MCF 10A (cell line): ENCODE data around the gene MGAT2. TPM values are rescaled to one million over a fixed set of nuclear protein-coding genes. Genes with fewer than 3 reads are reported as not detected.

Source experiments
- BruUV-seq: library from RNA; stranded (reverse); fragments of 400-500 nt; replicated peaks from 2 replicates; lab custom pipeline; 2021; lab: Mats Ljungman, UMichigan
- CTCF ChIA-PET: fragments of 300-600 bp; sonication (Branson Sonifier 250); formaldehyde crosslinking; extraction: SDS; loops from one replicate; lab custom pipeline; 2021; ENCODE audit warnings: antibody characterized with exemption, inconsistent platforms; lab: Yijun Ruan, JAX
- POLR2A ChIA-PET: fragments of 300-600, 350-650 bp; sonication (Branson Sonifier 250); formaldehyde crosslinking; extraction: SDS; loops from one replicate; lab custom pipeline; 2020; ENCODE audit warnings: antibody characterized with exemption, inconsistent platforms; lab: Yijun Ruan, JAX
- DNase-seq: peaks from one replicate; pipeline ENCODE4 v3.0.0-alpha.2; 2018; ENCODE audit not compliant: unreplicated experiment
- H3K27ac Mint-ChIP-seq: one replicate; pipeline ENCODE4 v1.8.0; 2022; ENCODE audit warnings: mild to moderate bottlenecking, low read depth, mixed read lengths; ENCODE audit not compliant: unreplicated experiment
- H3K27me3 Mint-ChIP-seq: one replicate; pipeline ENCODE4 v1.8.0; 2022; ENCODE audit warnings: mixed read lengths; ENCODE audit not compliant: insufficient read depth, unreplicated experiment
- H3K36me3 Mint-ChIP-seq: one replicate; pipeline ENCODE4 v1.8.0; 2022; ENCODE audit warnings: mild to moderate bottlenecking, moderate library complexity, mixed read lengths; ENCODE audit not compliant: insufficient read depth, unreplicated experiment
- H3K4me1 Mint-ChIP-seq: one replicate; pipeline ENCODE4 v1.8.0; 2022; ENCODE audit warnings: mixed read lengths; ENCODE audit not compliant: insufficient read depth, unreplicated experiment
- H3K4me3 Mint-ChIP-seq: one replicate; pipeline ENCODE4 v1.8.0; 2022; ENCODE audit warnings: mild to moderate bottlenecking, moderate library complexity, mixed read lengths; ENCODE audit not compliant: unreplicated experiment
- H3K9me3 Mint-ChIP-seq: one replicate; pipeline ENCODE4 v1.8.0; 2022; ENCODE audit warnings: mixed read lengths; ENCODE audit not compliant: unreplicated experiment
- CTCF ChIP-seq: fragments of 200-600 bp; IDR thresholded peaks from one replicate; pipeline ENCODE4 v1.8.0; 2022; ENCODE audit warnings: antibody characterized with exemption, mild to moderate bottlenecking; ENCODE audit not compliant: unreplicated experiment
- intact Hi-C: fragments of 100-400 bp; cut with micrococcal nuclease; formaldehyde crosslinking; loops from 2 replicates; pipeline ENCODE4 v1.14.1; 2022
- total RNA-seq: library from RNA; stranded (reverse); gene quantifications from 2 replicates; pipeline ENCODE4 v1.2.3, GENCODE V29; 2022

MGAT2 gene
- total RNA-seq, 1 experiment from 2014 or later = 43.8 TPM

GRCh38 chr14:49621114-49621881 is 699 bp downstream of the MGAT2 start:
- peak overlapping the region; percentile 99 for H3K4me3 Mint-ChIP-seq
- CTCF ChIA-PET = interaction anchor here (0.5 to 2.3 kb wide), 9 partner anchors 10 to 246 kb away, joined by 3 to 13 read pairs (median 4); partner anchors contain the start of genes LRR1 and RPS29
- peak; percentile 46 for DNase-seq
- TF ChIP-seq CTCF = no peak
- peaks cover 72% of the 10 kb centered on the region for H3K36me3 Mint-ChIP-seq
- H3K27ac Mint-ChIP-seq = peak overlapping the region; percentile 99
- BruUV-seq = no TSS peak
- no peaks in the 10 kb centered on the region for H3K9me3 Mint-ChIP-seq
- POLR2A ChIA-PET = interaction anchor here (0.5 to 8.1 kb wide), 20 partner anchors 9 to 1030 kb away, joined by 3 to 280 read pairs (median 4); partner anchors contain the start of genes CDKL1, DNAAF2, KLHDC1 and KLHDC2
- intact Hi-C loops = loop anchor here (5.0 kb wide), 1 partner anchor 159 kb away; no protein-coding TSS in a partner anchor
- H3K4me1 Mint-ChIP-seq = peaks cover 28% of the 10 kb centered on the region
- no peaks in the 10 kb centered on the region for H3K27me3 Mint-ChIP-seq

- CTCF ChIA-PET = interaction anchor here (0.6 to 2.3 kb wide), 6 partner anchors 10 to 938 kb away, joined by 3 to 10 read pairs (median 4); partner anchors contain the start of genes ATL1 and LRR1
- no peak for TF ChIP-seq CTCF
- intact Hi-C loops = loop anchor here (5.0 kb wide), 1 partner anchor 160 kb away; no protein-coding TSS in a partner anchor
- DNase-seq = no peak
- no peaks in the 10 kb centered on the region for H3K9me3 Mint-ChIP-seq
- H3K4me1 Mint-ChIP-seq = peaks cover 27% of the 10 kb centered on the region
- H3K27ac Mint-ChIP-seq = peak overlapping the region; percentile 99
- POLR2A ChIA-PET = interaction anchor here (0.9 to 8.1 kb wide), 9 partner anchors 11 to 150 kb away, joined by 3 to 280 read pairs (median 7); partner anchors contain the start of genes DNAAF2, KLHDC2, LRR1 and RPS29
- no peaks in the 10 kb centered on the region for H3K27me3 Mint-ChIP-seq
- BruUV-seq = TSS peak; percentile 61
- peaks cover 74% of the 10 kb centered on the region for H3K36me3 Mint-ChIP-seq
- peak overlapping the region; percentile 99 for H3K4me3 Mint-ChIP-seq
These were observed 1.5 kb downstream of the MGAT2 start for GRCh38 chr14:49622022-49622607.

GRCh38 chr14:49623387-49623786 is 2.8 kb downstream of the MGAT2 start:
- peaks cover 68% of the 10 kb centered on the region for H3K36me3 Mint-ChIP-seq
- ChIA-PET CTCF (interaction anchor here (0.7 kb wide), 2 partner anchors 9 to 238 kb away, joined by 3 read pairs; no protein-coding TSS in a partner anchor), POLR2A (interaction anchor here (1.9 to 8.1 kb wide), 7 partner anchors 9 to 228 kb away, joined by 5 to 280 read pairs (median 126); partner anchors contain the start of genes DNAAF2, KLHDC2, LRR1 and RPS29)
- H3K4me1 Mint-ChIP-seq = peaks cover 16% of the 10 kb centered on the region
- BruUV-seq = no TSS peak
- no peak for DNase-seq
- no peak for TF ChIP-seq CTCF
- peak overlapping the region; percentile 67 for H3K27ac Mint-ChIP-seq
- H3K9me3 Mint-ChIP-seq = no peaks in the 10 kb centered on the region
- H3K27me3 Mint-ChIP-seq = no peaks in the 10 kb centered on the region
- intact Hi-C loops = loop anchor here (5.0 kb wide), 1 partner anchor 161 kb away; no protein-coding TSS in a partner anchor
- peak overlapping the region; percentile 48 for H3K4me3 Mint-ChIP-seq
